GM12872 (cell line): ENCODE results near the gene HOXA9.

Experiments
- TF ChIP-seq, protein P1 (sequence below): IDR thresholded peaks from 3 replicates; pipeline ENCODE4 v1.5.1; 2011; ENCODE audit warnings: low read depth, mild to moderate bottlenecking, low read length, moderate library complexity; ENCODE audit not compliant: insufficient read depth

HOXA9 gene

DNA sequence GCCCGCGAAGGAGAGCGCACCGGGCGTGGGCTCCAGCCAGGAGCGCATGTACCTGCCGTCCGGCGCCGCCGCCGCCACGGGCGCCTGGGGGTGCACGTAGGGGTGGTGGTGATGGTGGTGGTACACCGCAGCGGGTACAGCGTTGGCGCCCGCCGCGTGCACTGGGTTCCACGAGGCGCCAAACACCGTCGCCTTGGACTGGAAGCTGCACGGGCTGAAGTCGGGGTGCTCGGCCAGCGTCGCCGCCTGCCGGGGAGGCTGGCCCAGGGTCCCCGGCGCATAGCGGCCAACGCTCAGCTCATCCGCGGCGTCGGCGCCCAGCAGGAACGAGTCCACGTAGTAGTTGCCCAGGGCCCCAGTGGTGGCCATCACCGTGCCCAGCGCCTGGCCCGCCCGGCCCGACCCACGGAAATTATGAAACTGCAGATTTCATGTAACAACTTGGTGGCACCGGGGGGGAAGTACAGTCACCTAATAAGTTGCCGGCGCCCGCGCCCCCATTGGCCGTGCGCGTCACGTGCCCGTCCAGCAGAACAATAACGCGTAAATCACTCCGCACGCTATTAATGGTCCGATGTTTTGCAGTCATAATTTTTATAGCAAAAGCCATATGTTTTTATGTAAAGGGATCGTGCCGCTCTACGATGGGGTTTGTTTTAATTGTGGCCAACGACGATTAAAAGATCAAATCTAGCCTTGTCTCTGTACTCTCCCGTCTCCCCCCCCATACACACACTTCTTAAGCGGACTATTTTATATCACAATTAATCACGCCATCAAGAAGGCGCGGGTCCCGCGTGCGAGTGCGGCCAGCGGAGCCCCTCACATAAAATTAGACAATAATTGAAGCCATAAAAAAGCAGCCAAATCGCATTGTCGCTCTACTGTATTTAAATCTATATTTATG is at the start of gene HOXA9:
TSS of gene HOXA9 (minus strand) at position 449 of the 907 bp plus-strand sequence. CDS start at position 369, 80 bp downstream.
- TF ChIP-seq, protein P1, sequence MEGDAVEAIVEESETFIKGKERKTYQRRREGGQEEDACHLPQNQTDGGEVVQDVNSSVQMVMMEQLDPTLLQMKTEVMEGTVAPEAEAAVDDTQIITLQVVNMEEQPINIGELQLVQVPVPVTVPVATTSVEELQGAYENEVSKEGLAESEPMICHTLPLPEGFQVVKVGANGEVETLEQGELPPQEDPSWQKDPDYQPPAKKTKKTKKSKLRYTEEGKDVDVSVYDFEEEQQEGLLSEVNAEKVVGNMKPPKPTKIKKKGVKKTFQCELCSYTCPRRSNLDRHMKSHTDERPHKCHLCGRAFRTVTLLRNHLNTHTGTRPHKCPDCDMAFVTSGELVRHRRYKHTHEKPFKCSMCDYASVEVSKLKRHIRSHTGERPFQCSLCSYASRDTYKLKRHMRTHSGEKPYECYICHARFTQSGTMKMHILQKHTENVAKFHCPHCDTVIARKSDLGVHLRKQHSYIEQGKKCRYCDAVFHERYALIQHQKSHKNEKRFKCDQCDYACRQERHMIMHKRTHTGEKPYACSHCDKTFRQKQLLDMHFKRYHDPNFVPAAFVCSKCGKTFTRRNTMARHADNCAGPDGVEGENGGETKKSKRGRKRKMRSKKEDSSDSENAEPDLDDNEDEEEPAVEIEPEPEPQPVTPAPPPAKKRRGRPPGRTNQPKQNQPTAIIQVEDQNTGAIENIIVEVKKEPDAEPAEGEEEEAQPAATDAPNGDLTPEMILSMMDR: no peak

DNA sequence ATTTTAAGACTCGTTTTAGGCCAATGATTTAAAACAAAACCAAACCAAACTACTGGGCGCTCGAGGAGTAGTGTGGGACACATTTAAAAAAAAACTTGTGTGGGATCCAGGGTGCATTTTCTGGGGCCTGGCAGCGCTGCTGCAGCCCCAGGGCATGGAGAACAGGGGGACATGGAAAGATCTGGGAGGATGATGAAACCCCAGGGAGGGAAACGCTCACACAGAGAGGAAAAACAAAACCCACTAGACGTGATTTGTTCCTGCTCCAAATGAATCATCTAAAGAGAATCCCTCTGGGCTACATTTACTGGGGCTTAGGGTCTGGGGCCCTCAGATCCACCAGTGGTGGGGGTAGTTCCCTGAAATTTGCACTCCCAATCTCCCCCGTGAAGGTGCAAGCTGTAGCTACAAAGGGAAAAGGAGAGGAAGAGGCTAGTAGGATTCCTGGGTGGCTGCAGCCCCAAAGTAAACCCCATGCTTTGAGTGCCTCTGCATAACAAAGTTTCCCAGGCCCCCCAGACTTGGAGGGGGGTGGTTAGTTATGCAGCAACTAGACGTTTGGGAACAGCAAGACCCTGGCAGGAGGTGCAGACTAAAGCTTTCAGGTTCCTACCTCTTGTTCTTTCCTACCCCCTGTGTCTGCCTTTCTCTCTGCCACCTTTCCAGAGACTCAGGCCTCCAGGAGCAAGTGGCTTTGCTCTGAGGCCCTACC is 49.1 kb upstream of the HOXA9 start:
- TF ChIP-seq, protein P1: no peak

DNA sequence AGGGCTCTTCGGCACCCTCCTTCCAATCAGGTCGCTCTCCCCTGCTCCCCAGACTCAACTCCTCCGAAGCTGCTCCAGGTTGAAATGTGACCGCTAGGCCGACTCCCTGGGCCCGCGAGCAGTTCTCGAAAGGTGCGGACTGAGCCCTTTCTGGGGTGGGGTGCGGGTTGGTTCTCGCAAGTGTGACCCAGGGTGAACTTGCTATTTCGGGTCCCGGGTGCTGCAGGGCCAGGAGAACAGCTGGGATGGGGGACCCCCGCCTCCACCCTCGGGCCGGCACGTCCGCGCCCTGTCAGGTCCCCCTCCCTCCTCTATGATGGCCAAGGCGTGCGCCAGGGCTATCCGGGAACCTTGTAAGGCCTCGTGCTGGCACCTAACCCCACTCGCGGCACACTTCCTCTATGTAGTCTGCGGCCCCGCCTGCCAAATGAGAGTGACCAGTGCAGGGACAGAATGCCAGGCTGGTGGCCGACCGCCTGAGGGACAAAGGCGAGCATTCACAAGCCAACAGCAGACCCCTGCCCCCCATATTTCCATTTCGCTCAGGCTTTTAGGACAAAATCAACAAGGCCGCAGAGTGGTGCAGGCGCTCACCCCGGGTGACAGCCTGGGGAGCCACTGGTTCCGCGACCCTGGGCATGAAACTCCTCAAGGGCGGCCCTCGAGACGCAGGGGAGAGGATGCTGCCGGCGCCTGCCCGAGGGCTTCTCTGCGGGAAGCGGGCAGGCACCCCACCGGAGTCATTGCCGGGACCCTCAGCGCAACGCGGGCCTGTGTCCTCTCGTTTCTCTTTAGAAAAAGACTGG is 48.3 kb upstream of the HOXA9 start:
- TF ChIP-seq, protein P1: no peak

DNA sequence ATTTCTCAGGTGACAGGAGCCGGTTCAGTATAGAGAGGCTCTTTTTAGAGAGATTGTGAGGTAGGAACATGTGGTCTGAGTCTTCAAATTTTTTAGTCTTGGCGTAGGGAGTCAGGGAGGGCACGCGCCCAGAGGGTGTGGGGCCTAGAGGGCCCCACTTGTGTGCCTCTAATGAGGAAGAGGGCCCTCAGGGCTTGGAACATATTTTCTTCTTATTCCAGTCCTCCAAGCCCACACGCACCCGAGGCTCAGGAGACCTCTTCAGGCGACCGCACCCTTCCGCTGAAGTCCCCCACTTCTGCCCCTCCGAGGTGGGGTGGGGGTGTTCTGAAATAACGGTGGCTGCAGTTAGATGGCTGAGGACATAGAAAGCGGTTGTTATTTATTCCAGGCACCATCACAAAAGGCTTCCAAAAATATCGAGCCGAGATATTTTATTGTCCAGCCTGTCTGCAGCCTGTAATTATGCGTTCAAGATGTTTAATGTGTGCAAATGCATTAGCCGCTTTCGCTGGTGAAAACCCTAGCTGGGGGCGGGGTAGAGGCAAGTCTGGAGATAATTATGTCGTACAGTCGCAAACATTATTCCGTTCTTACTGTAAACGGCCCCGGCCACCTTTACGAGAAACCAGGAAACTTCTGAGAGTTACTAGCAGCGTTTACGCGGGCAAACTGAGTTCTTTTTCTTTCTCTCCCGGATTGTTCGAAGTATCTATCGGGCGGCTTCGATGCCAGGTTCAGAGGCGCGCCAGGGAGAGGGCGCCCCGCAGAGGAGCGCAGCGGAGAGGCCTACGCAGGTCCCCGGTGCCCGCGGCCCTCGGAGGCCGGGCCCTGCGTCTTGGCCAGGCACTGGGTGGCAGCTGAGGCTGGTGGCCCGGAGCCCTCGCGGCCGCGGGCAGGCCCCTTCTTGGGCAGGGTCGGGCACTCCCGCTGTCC is 47.4 kb upstream of the HOXA9 start:
- TF ChIP-seq, protein P1: no peak

DNA sequence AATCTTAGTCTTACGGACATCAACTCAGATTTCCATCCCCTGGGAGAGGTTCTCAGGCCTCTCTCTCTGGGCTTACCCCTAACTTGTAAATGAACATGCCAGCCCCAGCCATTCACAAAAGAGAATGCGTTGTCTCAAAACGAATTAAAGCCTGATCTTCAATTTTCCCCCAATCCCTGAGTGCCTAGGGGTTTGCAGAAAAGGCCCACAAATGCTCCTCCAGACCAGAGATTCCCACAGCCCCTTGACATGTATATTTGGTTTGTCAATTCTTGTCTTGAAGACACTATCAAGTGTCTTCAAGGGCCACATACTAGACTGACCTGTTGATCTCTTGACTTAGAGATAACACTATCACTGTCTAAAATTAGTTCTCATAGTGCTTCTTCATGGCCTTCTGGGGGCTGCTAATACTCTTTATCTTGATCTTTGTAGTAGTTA is 46.4 kb upstream of the HOXA9 start:
- TF ChIP-seq, protein P1: no peak

DNA sequence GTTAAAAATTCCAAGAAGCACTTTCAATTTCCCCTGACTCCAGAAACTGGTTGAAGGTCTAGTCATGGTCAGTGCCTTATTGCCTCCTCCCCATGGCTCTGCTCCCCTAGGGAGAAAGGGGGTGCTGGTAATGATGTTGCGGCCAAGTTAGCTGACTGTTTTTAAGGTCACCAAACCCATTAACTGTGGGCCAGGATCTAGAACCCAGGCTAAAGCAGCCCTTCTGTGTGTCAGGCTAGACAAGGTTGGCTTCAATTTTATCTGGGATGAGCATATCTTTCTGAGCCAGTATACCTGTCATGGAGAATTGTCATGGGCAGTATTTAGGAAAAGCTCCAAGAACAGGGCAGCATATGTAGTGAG is 45.7 kb upstream of the HOXA9 start:
- TF ChIP-seq, protein P1: no peak
